Measurements from ENCODE around the gene B4GALT3. TPM values are rescaled to one million over a fixed set of nuclear protein-coding genes. Genes with fewer than 3 reads are reported as not detected.

B4GALT3 gene
- total RNA-seq, 2 experiments from 2014 or later = 45.7 to 49.0 TPM

DNA sequence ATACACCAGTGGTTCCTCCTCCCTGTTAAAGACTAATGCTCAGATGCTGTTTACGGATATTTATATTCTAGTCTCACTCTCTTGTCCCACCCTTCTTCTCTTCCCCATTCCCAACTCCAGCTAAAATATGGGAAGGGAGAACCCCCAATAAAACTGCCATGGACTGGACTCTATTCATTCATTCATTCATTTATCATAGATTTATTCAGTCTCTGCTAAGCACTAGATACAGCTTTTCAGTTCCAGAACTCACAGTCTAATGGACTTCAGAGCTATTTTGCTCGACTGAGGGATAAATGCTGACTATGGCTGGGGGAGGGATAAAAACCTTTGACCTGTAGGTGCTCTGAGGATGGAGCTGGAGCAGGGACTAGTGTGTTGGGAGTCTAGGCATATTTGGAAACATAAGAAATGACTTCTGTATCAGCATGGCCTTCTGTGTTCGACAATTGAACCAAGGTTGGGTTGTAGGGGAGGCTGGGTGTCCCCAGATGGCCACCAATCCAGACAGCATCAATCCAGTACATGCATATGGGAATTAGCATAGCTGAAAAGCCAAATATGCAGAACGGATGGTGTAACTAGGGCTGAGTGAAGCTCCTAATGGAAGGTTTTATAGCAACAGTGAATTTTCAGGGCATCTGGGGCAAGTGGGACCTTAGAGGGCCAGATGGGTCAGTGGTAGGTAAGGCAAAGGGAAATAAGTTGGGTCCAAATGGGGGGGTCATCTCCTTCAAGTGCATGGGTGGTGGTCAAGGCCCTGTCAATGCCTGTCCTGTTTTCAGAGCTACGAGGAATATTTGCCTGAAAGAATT lies 42.0 kb upstream of the B4GALT3 start:
- Mint-ChIP-seq H3K9me3 (no peaks in the 10 kb centered on the region), H3K4me3 (no peak overlapping the region), H3K4me1 (ENCODE audit: low read depth) (peaks cover 55% of the 10 kb centered on the region), H3K27ac (no peak overlapping the region), H3K36me3 (ENCODE audit: low read depth) (peaks cover 10% of the 10 kb centered on the region), H3K27me3 (ENCODE audit: low read depth) (no peaks in the 10 kb centered on the region)
- no peak for DNase-seq
- intact Hi-C loops (cut with micrococcal nuclease) = no loop called here
- CTCF ChIA-PET = interaction anchor here (0.6 to 13.2 kb wide), 9 partner anchors 10 to 163 kb away, joined by 3 to 196 read pairs (median 4); partner anchors contain the start of genes NDUFS2 and PPOX

DNA sequence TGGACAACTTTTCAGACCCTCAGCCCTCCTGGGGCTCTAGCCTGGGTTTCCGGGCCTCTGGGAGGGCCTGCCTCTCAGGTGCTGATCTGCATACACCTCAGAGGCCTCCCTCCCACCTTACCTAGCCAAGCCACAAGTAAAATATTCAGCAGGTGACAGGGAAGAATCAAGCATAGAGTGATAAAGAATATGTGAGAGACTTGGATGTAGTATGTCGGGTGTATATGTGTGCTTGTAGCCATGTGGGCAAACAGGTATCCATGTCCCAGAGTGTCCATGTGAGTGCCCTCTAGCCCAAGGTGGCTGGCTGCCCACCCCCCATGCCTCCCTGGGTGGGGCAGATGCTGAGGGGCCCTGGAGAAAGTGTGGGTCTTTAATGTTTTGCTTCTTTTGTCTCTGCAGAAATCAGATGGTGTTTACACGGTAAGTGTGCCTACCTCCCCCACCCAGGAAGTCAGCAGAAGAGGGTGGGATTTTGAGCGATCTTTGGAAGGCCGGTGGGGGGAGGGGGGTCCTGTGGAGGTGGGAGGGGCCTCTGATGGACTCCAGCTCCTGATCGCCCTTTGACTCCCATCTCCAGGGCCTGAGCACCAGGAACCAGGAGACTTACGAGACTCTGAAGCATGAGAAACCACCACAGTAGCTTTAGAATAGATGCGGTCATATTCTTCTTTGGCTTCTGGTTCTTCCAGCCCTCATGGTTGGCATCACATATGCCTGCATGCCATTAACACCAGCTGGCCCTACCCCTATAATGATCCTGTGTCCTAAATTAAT lies 41.2 kb upstream of the B4GALT3 start:
- CTCF ChIA-PET = interaction anchor here (0.6 to 13.2 kb wide), 8 partner anchors 8 to 164 kb away, joined by 3 to 196 read pairs (median 5); partner anchors contain the start of genes NDUFS2 and PPOX
- no peaks in the 10 kb centered on the region for H3K27me3 Mint-ChIP-seq (ENCODE audit: low read depth)
- no peaks in the 10 kb centered on the region for H3K9me3 Mint-ChIP-seq
- peaks cover 17% of the 10 kb centered on the region for H3K36me3 Mint-ChIP-seq (ENCODE audit: low read depth)
- H3K4me3 Mint-ChIP-seq = no peak overlapping the region
- no peak for DNase-seq
- intact Hi-C loops (cut with micrococcal nuclease) = no loop called here
- H3K27ac Mint-ChIP-seq = peak overlapping the region; percentile 29
- peaks cover 55% of the 10 kb centered on the region for H3K4me1 Mint-ChIP-seq (ENCODE audit: low read depth)

GRCh38 chr1:161217831-161218230 lies 40.5 kb upstream of the B4GALT3 start:
- CTCF ChIA-PET = interaction anchor here (0.6 to 13.2 kb wide), 5 partner anchors 8 to 73 kb away, joined by 3 to 196 read pairs (median 16); partner anchors contain the start of genes NDUFS2 and TOMM40L
- Mint-ChIP-seq H3K27ac (no peak overlapping the region), H3K9me3 (no peaks in the 10 kb centered on the region), H3K36me3 (ENCODE audit: low read depth) (peaks cover 22% of the 10 kb centered on the region), H3K4me1 (ENCODE audit: low read depth) (peaks cover 55% of the 10 kb centered on the region), H3K4me3 (no peak overlapping the region), H3K27me3 (ENCODE audit: low read depth) (no peaks in the 10 kb centered on the region)
- intact Hi-C loops (cut with micrococcal nuclease) = no loop called here
- DNase-seq = no peak

DNA sequence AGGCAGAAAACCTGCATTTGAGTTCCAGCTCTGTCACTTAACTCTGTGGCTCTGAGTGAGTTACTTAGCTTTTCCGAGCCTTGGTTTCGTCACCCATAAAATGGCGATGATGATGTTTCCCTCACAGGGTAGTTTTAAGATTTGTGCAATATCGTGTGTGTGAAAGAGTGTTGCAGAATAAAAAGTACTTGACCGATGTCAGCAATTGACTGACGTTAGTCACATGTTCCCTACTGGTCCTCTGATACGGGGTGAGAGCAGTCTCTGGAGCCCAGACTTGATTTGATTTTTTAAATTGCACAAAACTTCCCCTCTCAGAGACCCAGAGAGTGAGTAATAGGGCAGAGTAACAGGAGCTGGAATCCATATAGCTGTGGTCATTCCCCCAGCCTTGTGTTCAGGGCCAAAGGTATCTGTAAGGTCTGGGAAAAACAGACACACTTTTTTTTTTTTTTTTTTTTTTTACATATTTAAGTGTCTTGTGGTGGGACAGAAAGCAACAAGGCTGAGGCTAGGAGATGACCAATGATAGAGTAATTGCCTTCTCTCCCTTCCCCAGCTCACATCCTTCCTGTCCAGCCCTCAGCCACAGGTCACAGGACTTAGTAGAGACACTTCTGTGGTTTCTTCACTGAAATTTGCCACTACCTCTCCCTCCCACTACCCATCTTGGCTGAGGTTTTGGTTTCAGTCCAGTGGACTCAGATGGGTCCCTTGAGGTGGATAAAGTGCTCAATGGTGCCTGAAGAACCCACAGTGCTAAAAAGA lies 39.8 kb upstream of the B4GALT3 start:
- Mint-ChIP-seq H3K4me3 (no peak overlapping the region), H3K9me3 (no peaks in the 10 kb centered on the region), H3K27me3 (ENCODE audit: low read depth) (no peaks in the 10 kb centered on the region), H3K4me1 (ENCODE audit: low read depth) (peaks cover 55% of the 10 kb centered on the region), H3K36me3 (ENCODE audit: low read depth) (peaks cover 25% of the 10 kb centered on the region), H3K27ac (no peak overlapping the region)
- no peak for DNase-seq
- intact Hi-C loops (cut with micrococcal nuclease) = no loop called here
- CTCF ChIA-PET = interaction anchor here (0.9 to 13.2 kb wide), 5 partner anchors 9 to 165 kb away, joined by 4 to 196 read pairs (median 16); partner anchors contain the start of genes NDUFS2 and TOMM40L

GRCh38 chr1:161215076-161215475 lies 37.8 kb upstream of the B4GALT3 start, which contains the start of gene FCER1G:
Gene FCER1G, plus strand, starts transcription at chr1:161215295. Its CDS starts 27 bp downstream, at chr1:161215322.
- Mint-ChIP-seq H3K9me3 (no peaks in the 10 kb centered on the region), H3K4me1 (ENCODE audit: low read depth) (peaks cover 44% of the 10 kb centered on the region), H3K27me3 (ENCODE audit: low read depth) (no peaks in the 10 kb centered on the region), H3K36me3 (ENCODE audit: low read depth) (peaks cover 36% of the 10 kb centered on the region), H3K4me3 (no peak within 1 kb of the TSS), H3K27ac (no peak within 1 kb of the TSS)
- no peak for DNase-seq
- CTCF ChIA-PET = interaction anchor here (3.1 kb wide), 1 partner anchor 11 kb away, joined by 20 read pairs; the partner anchor contains the start of gene TOMM40L
- intact Hi-C loops (cut with micrococcal nuclease) = no loop called here

- H3K4me3 Mint-ChIP-seq = no peak overlapping the region
Observed at GRCh38 chr1:161214369-161214768, 37.1 kb upstream of the B4GALT3 start.

GRCh38 chr1:161209790-161210409 lies 32.6 kb upstream of the B4GALT3 start:
- H3K27ac Mint-ChIP-seq = peak overlapping the region; percentile 50
- H3K9me3 Mint-ChIP-seq = no peaks in the 10 kb centered on the region
- no peaks in the 10 kb centered on the region for H3K27me3 Mint-ChIP-seq (ENCODE audit: low read depth)
- CTCF ChIA-PET = interaction anchor here (0.8 to 13.3 kb wide), 9 partner anchors 8 to 172 kb away, joined by 3 to 196 read pairs (median 9); partner anchors contain the start of genes ADAMTS4, APOA2, NDUFS2 and TOMM40L
- peak; percentile 86 for DNase-seq
- H3K4me3 Mint-ChIP-seq = no peak overlapping the region
- H3K4me1 Mint-ChIP-seq (ENCODE audit: low read depth) = peaks cover 37% of the 10 kb centered on the region
- intact Hi-C loops (cut with micrococcal nuclease) = loop anchor here (1.0 kb wide), 1 partner anchor 15 kb away; no protein-coding TSS in a partner anchor
- H3K36me3 Mint-ChIP-seq (ENCODE audit: low read depth) = peaks cover 61% of the 10 kb centered on the region

More at GRCh38 chr1:161214369-161214768, 37.1 kb upstream of the B4GALT3 start:
- no peak for DNase-seq
- H3K27me3 Mint-ChIP-seq (ENCODE audit: low read depth) = no peaks in the 10 kb centered on the region
- intact Hi-C loops (cut with micrococcal nuclease) = no loop called here
- H3K27ac Mint-ChIP-seq = no peak overlapping the region
- peaks cover 43% of the 10 kb centered on the region for H3K36me3 Mint-ChIP-seq (ENCODE audit: low read depth)
- no peaks in the 10 kb centered on the region for H3K9me3 Mint-ChIP-seq
- peaks cover 42% of the 10 kb centered on the region for H3K4me1 Mint-ChIP-seq (ENCODE audit: low read depth)
- CTCF ChIA-PET = no interaction called here

GRCh38 chr1:161207173-161207572 lies 29.9 kb upstream of the B4GALT3 start:
- H3K27ac Mint-ChIP-seq = no peak overlapping the region
- intact Hi-C loops (cut with micrococcal nuclease) = no loop called here
- H3K4me1 Mint-ChIP-seq (ENCODE audit: low read depth) = peaks cover 56% of the 10 kb centered on the region
- CTCF ChIA-PET = interaction anchor here (1.6 to 13.3 kb wide), 4 partner anchors 15 to 175 kb away, joined by 5 to 196 read pairs (median 59); partner anchors contain the start of genes APOA2, PPOX and TOMM40L
- H3K4me3 Mint-ChIP-seq = no peak overlapping the region
- DNase-seq = peak; percentile 39
- H3K27me3 Mint-ChIP-seq (ENCODE audit: low read depth) = no peaks in the 10 kb centered on the region
- no peaks in the 10 kb centered on the region for H3K9me3 Mint-ChIP-seq
- H3K36me3 Mint-ChIP-seq (ENCODE audit: low read depth) = peaks cover 56% of the 10 kb centered on the region

- H3K4me1 Mint-ChIP-seq (ENCODE audit: low read depth) = peaks cover 60% of the 10 kb centered on the region
- no peak for DNase-seq
- intact Hi-C loops (cut with micrococcal nuclease) = no loop called here
- H3K9me3 Mint-ChIP-seq = no peaks in the 10 kb centered on the region
- no peak overlapping the region for H3K4me3 Mint-ChIP-seq
- peaks cover 51% of the 10 kb centered on the region for H3K36me3 Mint-ChIP-seq (ENCODE audit: low read depth)
- H3K27ac Mint-ChIP-seq = peak overlapping the region; percentile 31
- no peaks in the 10 kb centered on the region for H3K27me3 Mint-ChIP-seq (ENCODE audit: low read depth)
- CTCF ChIA-PET = interaction anchor here (0.6 to 13.3 kb wide), 7 partner anchors 14 to 641 kb away, joined by 3 to 196 read pairs (median 22); partner anchors contain the start of genes APOA2, PPOX and TOMM40L
Observed at GRCh38 chr1:161206411-161207140, 29.3 kb upstream of the B4GALT3 start.

GRCh38 chr1:161201836-161202712 lies 24.8 kb upstream of the B4GALT3 start, which contains the start of gene NDUFS2:
Gene NDUFS2, plus strand, starts transcription at chr1:161202367. Its CDS starts 19 bp downstream, at chr1:161202386.
- CTCF ChIA-PET = interaction anchor here (0.6 to 13.3 kb wide), 11 partner anchors 9 to 394 kb away, joined by 3 to 196 read pairs (median 5); partner anchors contain the start of genes APOA2, PPOX, TOMM40L and UFC1
- Mint-ChIP-seq H3K36me3 (ENCODE audit: low read depth) (peaks cover 30% of the 10 kb centered on the region), H3K9me3 (no peaks in the 10 kb centered on the region), H3K4me3 (peak within 1 kb of the TSS; percentile 92), H3K27ac (peak within 1 kb of the TSS; percentile 89), H3K4me1 (ENCODE audit: low read depth) (peaks cover 75% of the 10 kb centered on the region), H3K27me3 (ENCODE audit: low read depth) (no peaks in the 10 kb centered on the region)
- peak; percentile 99 for DNase-seq
- intact Hi-C loops (cut with micrococcal nuclease) = loop anchor here (1.0 to 2.0 kb wide), 6 partner anchors 17 to 157 kb away; partner anchors contain the start of genes DEDD, PPOX, USF1 and USP21

Measured in activated naive CD4-positive, alpha-beta T cell treated with anti-CD3 and anti-CD28 coated beads for 36 hours (primary cell).